PC-3 (cell line): Measurements from ENCODE around the gene RALY. TPM values are rescaled to one million over a fixed set of nuclear protein-coding genes. Genes with fewer than 3 reads are reported as not detected.

Source experiments
- ATAC-seq: fragments of 200-7000 bp; cut with Tn5 transposase; 2 replicates; pipeline ENCODE4 v1.9.1; 2020; ENCODE audit warnings: mild to moderate bottlenecking, moderate library complexity
- BruUV-seq: library from RNA; stranded (reverse); fragments of 400-500 nt; replicated peaks from 2 replicates; lab custom pipeline; 2021; lab: Mats Ljungman, UMichigan
- CTCF ChIA-PET: fragments of 300-600 bp; sonication (Branson Sonifier 250); formaldehyde crosslinking; loops from one replicate; lab custom pipeline; 2022; ENCODE audit warnings: antibody characterized with exemption; lab: Charles Lee
- POLR2A ChIA-PET: fragments of 300-600 bp; sonication (Branson Sonifier 250); formaldehyde crosslinking; loops from one replicate; lab custom pipeline; 2022; ENCODE audit warnings: antibody characterized with exemption; ENCODE audit not compliant: unreplicated experiment; lab: Charles Lee
- DNase-seq: peaks from one replicate; pipeline ENCODE4 v3.0.0-alpha.2; 2015
- H2AFZ ChIP-seq: fragments of 300-600 bp; sonication (generic); 2 replicates; pipeline ENCODE4 v1.6.0; 2016; ENCODE audit warnings: antibody characterized with exemption, low read length
- H3F3A ChIP-seq: fragments of 300-600 bp; sonication (generic); one replicate; pipeline ENCODE4 v1.6.0; 2017; ENCODE audit warnings: antibody characterized with exemption, low read length, control low read depth, mild to moderate bottlenecking; ENCODE audit not compliant: unreplicated experiment
- H3K27ac ChIP-seq: fragments of 300-600 bp; sonication (generic); 2 replicates; pipeline ENCODE4 v1.5.1; 2016; ENCODE audit warnings: mild to moderate bottlenecking, low read length
- H3K27me3 ChIP-seq: fragments of 300-600 bp; sonication (generic); 2 replicates; pipeline ENCODE4 v1.6.1; 2016; ENCODE audit warnings: low read length, mixed read lengths
- H3K36me3 ChIP-seq: fragments of 300-600 bp; sonication (generic); 2 replicates; pipeline ENCODE4 v1.6.1; 2016; ENCODE audit warnings: low read depth, mixed run types, low read length, mixed read lengths
- H3K4me1 ChIP-seq: fragments of 300-600 bp; sonication (generic); 2 replicates; pipeline ENCODE4 v1.5.1; 2016; ENCODE audit warnings: low read length; ENCODE audit not compliant: insufficient read depth
- H3K4me2 ChIP-seq: fragments of 300-600 bp; sonication (generic); 2 replicates; pipeline ENCODE4 v1.6.0; 2016; ENCODE audit warnings: low read length
- H3K4me3 ChIP-seq: fragments of 300-600 bp; sonication (generic); 2 replicates; pipeline ENCODE4 v1.5.1; 2016; ENCODE audit warnings: mild to moderate bottlenecking, low read length, mixed read lengths
- H3K79me2 ChIP-seq: fragments of 300-600 bp; sonication (generic); 2 replicates; pipeline ENCODE4 v1.6.1; 2017; ENCODE audit warnings: low read length, mixed read lengths
- H3K9ac ChIP-seq: fragments of 300-600 bp; sonication (generic); 2 replicates; pipeline ENCODE4 v1.6.0; 2016; ENCODE audit warnings: mild to moderate bottlenecking, low read length
- H3K9me2 ChIP-seq: fragments of 300-600 bp; sonication (generic); replicated peaks from 2 replicates; pipeline ENCODE4 v1.6.1; 2016; ENCODE audit warnings: mixed run types, low read length, mixed read lengths
- H3K9me3 ChIP-seq: fragments of 300-600 bp; sonication (generic); 2 replicates; pipeline ENCODE4 v1.6.1; 2016; ENCODE audit warnings: low read length, mixed read lengths
- H4K20me1 ChIP-seq: fragments of 300-600 bp; sonication (generic); 2 replicates; pipeline ENCODE4 v1.6.1; 2016; ENCODE audit warnings: low read length, mixed read lengths
- EZH2 ChIP-seq: fragments of 300-600 bp; sonication (generic); IDR thresholded peaks from one replicate; pipeline ENCODE4 v1.6.1; 2017; ENCODE audit warnings: antibody characterized with exemption, mild to moderate bottlenecking, low read length; ENCODE audit not compliant: unreplicated experiment
- EZH2phosphoT487 ChIP-seq: fragments of 300-600 bp; sonication (generic); IDR thresholded peaks from 2 replicates; pipeline ENCODE4 v1.6.1; 2018; ENCODE audit warnings: mild to moderate bottlenecking, antibody characterized with exemption, low read length, borderline replicate concordance
- intact Hi-C: fragments of 100-400 bp; cut with micrococcal nuclease; formaldehyde crosslinking; loops from 2 replicates; pipeline ENCODE4 v1.9.0; 2023
- total RNA-seq: library from RNA; depleted of rRNA; stranded (reverse); fragments of >200 nt; gene quantifications from 2 replicates; pipeline ENCODE4 v1.2.3, GENCODE V29; 2014
- TF ChIP-seq, protein P1 (sequence below): fragments of 300-600 bp; sonication (generic); conservative IDR thresholded peaks from 2 replicates; pipeline ENCODE4 v1.5.1; 2017; ENCODE audit warnings: antibody characterized with exemption, low read depth, mild to moderate bottlenecking, low read length

The RALY gene
- total RNA-seq, 1 experiment from 2014 or later = 160 TPM

DNA sequence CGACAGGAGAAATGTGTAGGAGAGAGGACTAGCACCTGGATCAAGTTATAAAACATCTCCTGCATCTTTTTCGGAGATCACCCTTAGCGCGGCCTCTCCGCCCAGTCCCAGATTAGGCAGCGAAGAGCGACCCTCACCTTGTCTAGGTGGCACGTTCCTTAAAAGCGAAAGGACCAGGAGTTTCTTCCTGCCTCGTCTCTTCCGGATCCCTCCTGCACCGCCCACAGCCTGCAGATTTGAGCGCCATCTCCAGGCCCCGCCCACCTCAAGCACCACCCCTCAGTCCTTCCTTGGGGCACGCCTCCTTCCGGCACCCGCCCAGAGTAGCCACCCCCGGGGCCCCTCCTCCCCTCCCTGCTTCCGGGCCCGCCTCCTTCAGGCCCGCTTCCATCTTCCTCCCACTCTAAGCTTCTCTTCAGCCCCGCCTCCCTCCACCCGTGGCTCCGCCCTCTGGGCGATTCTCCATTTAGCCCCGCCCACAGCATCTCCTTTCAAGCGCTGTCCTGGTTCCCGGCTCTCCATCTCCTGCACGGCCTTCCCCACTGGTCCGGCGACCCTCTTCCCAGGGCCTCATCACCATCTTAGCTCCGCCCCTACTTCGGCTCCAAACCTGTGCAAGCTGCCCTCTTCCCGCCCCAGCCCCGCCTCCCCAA, 662 bp upstream of the RALY start:
- Histone ChIP-seq H4K20me1 (peaks cover 36% of the 10 kb centered on the region), H3K9me2 (no peaks in the 10 kb centered on the region), H3F3A (no peaks in the 10 kb centered on the region), H3K27ac (peak overlapping the region; percentile 84), H3K9me3 (no peaks in the 10 kb centered on the region), H3K27me3 (no peaks in the 10 kb centered on the region), H3K36me3 (no peaks in the 10 kb centered on the region), H3K9ac (peak overlapping the region; percentile 93), H3K79me2 (peaks cover 55% of the 10 kb centered on the region), H3K4me1 (peaks cover 20% of the 10 kb centered on the region), H3K4me3 (peak overlapping the region; percentile 95), H3K4me2 (peak overlapping the region; percentile 92), H2AFZ (peak overlapping the region; percentile 78)
- no TSS peak for BruUV-seq
- TF ChIP-seq EZH2 (no peak), EZH2phosphoT487 (no peak)
- TF ChIP-seq, protein P1, sequence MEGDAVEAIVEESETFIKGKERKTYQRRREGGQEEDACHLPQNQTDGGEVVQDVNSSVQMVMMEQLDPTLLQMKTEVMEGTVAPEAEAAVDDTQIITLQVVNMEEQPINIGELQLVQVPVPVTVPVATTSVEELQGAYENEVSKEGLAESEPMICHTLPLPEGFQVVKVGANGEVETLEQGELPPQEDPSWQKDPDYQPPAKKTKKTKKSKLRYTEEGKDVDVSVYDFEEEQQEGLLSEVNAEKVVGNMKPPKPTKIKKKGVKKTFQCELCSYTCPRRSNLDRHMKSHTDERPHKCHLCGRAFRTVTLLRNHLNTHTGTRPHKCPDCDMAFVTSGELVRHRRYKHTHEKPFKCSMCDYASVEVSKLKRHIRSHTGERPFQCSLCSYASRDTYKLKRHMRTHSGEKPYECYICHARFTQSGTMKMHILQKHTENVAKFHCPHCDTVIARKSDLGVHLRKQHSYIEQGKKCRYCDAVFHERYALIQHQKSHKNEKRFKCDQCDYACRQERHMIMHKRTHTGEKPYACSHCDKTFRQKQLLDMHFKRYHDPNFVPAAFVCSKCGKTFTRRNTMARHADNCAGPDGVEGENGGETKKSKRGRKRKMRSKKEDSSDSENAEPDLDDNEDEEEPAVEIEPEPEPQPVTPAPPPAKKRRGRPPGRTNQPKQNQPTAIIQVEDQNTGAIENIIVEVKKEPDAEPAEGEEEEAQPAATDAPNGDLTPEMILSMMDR = no peak
- ATAC-seq (peak; percentile 76), DNase-seq (peak; percentile 97)
- intact Hi-C loops = loop anchor here (10.0 kb wide), 1 partner anchor 178 kb away; the partner anchor contains the start of gene CHMP4B
- POLR2A ChIA-PET = interaction anchor here (0.6 to 1.1 kb wide), 13 partner anchors 13 to 1960 kb away, joined by 3 to 30 read pairs (median 4); partner anchors contain the start of gene TM9SF4
- CTCF ChIA-PET = interaction anchor here (0.5 to 1.3 kb wide), 6 partner anchors 29 to 1103 kb away, joined by 3 to 7 read pairs (median 4); no protein-coding TSS in a partner anchor

DNA sequence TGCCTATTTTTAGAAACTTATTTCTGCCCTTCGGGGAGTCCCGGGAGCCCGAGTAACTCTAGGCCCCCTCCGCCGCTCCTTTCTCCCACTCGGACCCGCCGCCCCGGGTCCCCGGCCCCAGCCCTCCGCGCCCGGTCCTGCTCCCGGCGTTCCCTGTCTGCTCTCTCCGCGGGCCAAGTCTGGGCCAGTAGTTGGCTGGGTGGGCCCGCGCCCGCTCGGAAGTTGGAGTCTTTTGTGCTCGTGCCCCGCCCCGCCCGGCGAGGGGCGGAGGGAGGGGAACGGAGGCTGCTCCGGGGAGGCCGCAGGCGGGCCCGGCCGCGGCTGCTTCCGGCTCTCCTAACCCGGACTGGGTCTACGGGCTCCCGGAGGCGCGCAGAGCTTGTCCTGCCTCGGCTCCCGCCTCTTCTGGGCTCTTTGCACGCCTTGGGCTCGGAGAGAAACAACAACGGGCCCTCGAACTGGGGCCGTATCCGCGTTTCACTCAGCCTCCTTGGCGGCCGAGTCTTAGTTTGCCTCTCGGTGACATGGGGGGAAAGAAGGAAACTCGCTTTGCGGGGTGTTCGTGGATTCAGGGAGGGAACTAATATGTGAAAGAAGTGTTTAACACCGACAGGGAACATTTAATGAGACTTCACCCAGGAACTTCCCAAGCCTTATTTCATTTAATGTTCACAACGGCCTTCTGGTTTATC, 657 bp downstream of the RALY start:
- H3K9ac ChIP-seq = peak overlapping the region; percentile 93
- H3F3A ChIP-seq = no peaks in the 10 kb centered on the region
- ChIA-PET POLR2A (interaction anchor here (0.6 to 1.1 kb wide), 2 partner anchors 118 to 468 kb away, joined by 4 to 9 read pairs; no protein-coding TSS in a partner anchor), CTCF (interaction anchor here (1.0 kb wide), 1 partner anchor 80 kb away, joined by 3 read pairs; no protein-coding TSS in a partner anchor)
- peak overlapping the region; percentile 92 for H3K4me2 ChIP-seq
- peaks cover 47% of the 10 kb centered on the region for H4K20me1 ChIP-seq
- H3K79me2 ChIP-seq = peaks cover 68% of the 10 kb centered on the region
- H3K36me3 ChIP-seq = no peaks in the 10 kb centered on the region
- TF ChIP-seq EZH2 = no peak
- TF ChIP-seq, protein P1 = no peak
- TF ChIP-seq EZH2phosphoT487 = no peak
- peak overlapping the region; percentile 84 for H3K27ac ChIP-seq
- no peaks in the 10 kb centered on the region for H3K9me3 ChIP-seq
- intact Hi-C loops = loop anchor here (1.0 to 10.0 kb wide), 2 partner anchors 118 to 180 kb away; partner anchors contain the start of genes CHMP4B and EIF2S2
- BruUV-seq = no TSS peak
- H2AFZ ChIP-seq = peak overlapping the region; percentile 78
- H3K9me2 ChIP-seq = no peaks in the 10 kb centered on the region
- no peaks in the 10 kb centered on the region for H3K27me3 ChIP-seq
- DNase-seq = peak; percentile 79
- peaks cover 20% of the 10 kb centered on the region for H3K4me1 ChIP-seq
- ATAC-seq = peak; percentile 42
- H3K4me3 ChIP-seq = peak overlapping the region; percentile 95
